Activated T-helper 2 cell treated with anti-CD3 and anti-CD28 coated beads, Interferon-gamma antibody, Interleukin-2, Interleukin-4, amounts not matched to agents 10 μg/mL and 5 μg/mL and 100 μg/mL, durations not matched to agents 14 hours and 24 hours and 36 hours (primary cell): Measurements from ENCODE around the gene PHRF1. TPM values are rescaled to one million over a fixed set of nuclear protein-coding genes. Genes with fewer than 3 reads are reported as not detected.

Experiments used
- DNase-seq: peaks from one replicate; pipeline ENCODE4 v3.0.0; 2021; ENCODE audit warnings: low spot score
- H3K27ac Mint-ChIP-seq: one replicate; pipeline ENCODE4 v1.8.0; 2021; ENCODE audit warnings: mixed read lengths
- H3K27me3 Mint-ChIP-seq: one replicate; pipeline ENCODE4 v1.8.0; 2021; ENCODE audit warnings: low read depth, mixed read lengths
- H3K36me3 Mint-ChIP-seq: one replicate; pipeline ENCODE4 v1.8.0; 2021; ENCODE audit warnings: low read depth, mixed read lengths
- H3K4me1 Mint-ChIP-seq: one replicate; pipeline ENCODE4 v1.8.0; 2021; ENCODE audit warnings: low read depth, mixed read lengths
- H3K4me3 Mint-ChIP-seq: one replicate; pipeline ENCODE4 v1.8.0; 2021; ENCODE audit warnings: low read depth, mild to moderate bottlenecking, moderate library complexity, mixed read lengths
- H3K9me3 Mint-ChIP-seq: one replicate; pipeline ENCODE4 v1.8.0; 2021; ENCODE audit warnings: mixed read lengths
- intact Hi-C: fragments of 100-400 bp; cut with micrococcal nuclease; formaldehyde crosslinking; loops from one replicate; pipeline ENCODE4 v1.15.1; 2023
- total RNA-seq: library from RNA; stranded (reverse); gene quantifications from 2 replicates; pipeline ENCODE4 v1.2.3, GENCODE V29; 2022

The PHRF1 gene
- total RNA-seq, 1 donor from 2014 or later, result 54.0 TPM

DNA sequence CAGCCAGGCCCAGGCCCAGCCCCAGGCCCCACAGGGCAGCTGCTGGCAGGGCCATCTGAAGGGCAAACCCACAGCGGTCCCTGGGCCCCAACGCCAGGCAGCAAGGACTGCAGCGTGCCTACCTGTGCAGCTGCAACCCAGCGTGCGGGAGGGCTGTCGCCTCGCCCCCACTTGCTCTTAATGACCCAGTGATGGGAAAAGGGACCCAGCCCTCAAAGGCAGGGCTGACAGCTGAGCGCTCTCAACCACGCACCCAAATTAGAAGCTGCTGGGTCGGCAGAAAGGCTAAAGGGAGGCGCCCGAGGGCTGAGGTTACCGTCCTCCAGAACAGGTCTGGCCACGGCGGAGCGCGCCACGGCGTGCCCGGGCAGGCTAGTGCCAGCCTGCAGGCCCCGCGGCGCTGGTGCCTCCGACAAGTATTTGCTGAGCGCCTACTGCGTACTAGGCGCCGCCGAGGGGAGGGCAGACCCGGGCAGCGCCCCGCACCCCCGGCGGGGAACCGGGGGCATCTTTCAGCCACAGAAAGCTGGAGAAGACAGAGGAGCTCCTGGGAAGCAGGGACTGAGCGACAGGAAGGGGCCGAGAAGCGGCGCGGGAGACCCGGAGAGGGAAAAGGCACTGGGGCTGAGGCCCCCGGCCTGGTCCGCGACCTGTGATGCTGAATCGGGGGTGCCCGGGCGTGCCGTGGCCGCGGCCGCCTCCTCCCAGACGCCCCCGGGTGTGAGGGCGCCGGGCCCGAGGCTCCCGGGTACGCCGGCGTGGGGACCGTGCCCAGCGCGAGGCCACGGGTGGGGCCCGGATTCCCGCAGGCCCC is 41.7 kb upstream of the PHRF1 start:
- Mint-ChIP-seq H3K36me3 (peaks cover 8% of the 10 kb centered on the region), H3K4me3 (peak overlapping the region; percentile 72), H3K27ac (no peak overlapping the region), H3K4me1 (peaks cover 2% of the 10 kb centered on the region), H3K27me3 (no peaks in the 10 kb centered on the region), H3K9me3 (no peaks in the 10 kb centered on the region)
- intact Hi-C loops, result loop anchor here (1.0 to 5.0 kb wide), 4 partner anchors 16 to 188 kb away; partner anchors contain the start of genes LMNTD2 and RASSF7
- no peak for DNase-seq

DNA sequence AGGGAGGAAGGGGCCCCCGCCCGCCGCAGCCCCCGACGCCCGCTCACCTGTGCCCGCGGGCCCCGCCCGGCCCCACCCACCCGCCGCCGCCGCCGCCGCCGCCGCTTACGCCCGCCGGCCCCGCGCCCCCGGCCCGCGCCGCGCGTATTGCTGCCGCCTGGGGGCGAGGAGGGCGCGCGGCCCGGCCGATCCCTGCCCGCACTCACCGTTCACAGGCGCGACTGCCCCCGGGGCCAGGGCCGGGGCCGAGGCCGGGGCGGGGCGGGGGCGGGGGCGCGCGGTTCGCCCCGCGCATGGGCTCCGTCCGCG is 41.1 kb upstream of the PHRF1 start:
- H3K4me3 Mint-ChIP-seq, result no peak overlapping the region

DNA sequence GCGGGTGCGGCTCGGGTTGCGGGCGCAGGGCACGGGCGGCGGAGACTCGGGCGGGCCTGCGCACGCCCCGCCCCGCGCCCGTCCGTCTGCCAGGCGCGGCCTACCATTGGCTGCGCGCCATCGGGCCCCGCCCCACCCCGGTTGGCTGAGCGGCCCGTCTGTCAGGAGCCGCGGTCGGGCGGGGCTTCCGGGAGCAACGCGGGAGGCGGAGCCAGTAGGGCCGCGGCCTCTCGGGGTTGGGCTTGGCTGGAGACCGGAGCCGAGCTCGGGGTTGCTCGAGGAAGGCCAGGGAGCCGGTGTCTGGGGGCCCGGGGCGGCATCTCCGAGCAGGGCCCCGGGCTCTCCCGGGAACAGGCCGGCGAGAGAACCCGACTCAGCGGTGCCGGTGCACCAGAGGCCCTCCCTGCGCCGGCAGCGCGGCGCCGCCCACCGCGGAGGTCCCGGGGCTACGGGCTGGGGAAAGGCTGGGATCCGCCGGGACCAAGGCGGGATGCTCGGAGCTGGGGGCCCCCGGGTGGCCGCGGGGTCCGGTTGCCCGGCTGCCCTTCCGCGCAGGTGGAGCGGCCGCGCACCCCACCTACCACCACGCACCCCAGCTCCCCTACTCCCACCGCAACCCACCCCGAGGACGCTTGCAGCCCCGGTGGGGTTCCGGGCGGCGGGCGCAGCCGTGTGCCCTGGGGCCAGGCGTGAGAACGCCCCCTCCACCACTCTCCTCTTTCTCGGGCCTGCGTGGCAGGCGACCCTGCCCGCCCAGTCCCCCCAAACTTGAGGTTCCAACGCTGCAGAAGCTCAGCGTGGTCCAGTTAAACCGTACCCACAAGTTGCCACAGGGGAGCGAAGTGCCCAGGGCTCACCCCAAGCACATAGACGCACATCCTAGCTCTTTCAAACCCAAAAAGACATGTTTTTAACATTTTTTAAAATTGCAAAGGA is 40.5 kb upstream of the PHRF1 start, which contains the start of gene HRAS:
HRAS (minus strand) TSS at position 58 of the 936 bp plus-strand sequence.
- peak; percentile 94 for DNase-seq
- H3K36me3 Mint-ChIP-seq, result peaks cover 8% of the 10 kb centered on the region
- H3K4me1 Mint-ChIP-seq, result peaks cover 2% of the 10 kb centered on the region
- peak within 1 kb of the TSS; percentile 82 for H3K27ac Mint-ChIP-seq
- intact Hi-C loops, result loop anchor here (1.0 to 5.0 kb wide), 5 partner anchors 17 to 187 kb away; partner anchors contain the start of genes LMNTD2 and RASSF7
- H3K9me3 Mint-ChIP-seq, result no peaks in the 10 kb centered on the region
- no peaks in the 10 kb centered on the region for H3K27me3 Mint-ChIP-seq
- peak within 1 kb of the TSS; percentile 89 for H3K4me3 Mint-ChIP-seq

More for the DNA sequence above, 41.1 kb upstream of the PHRF1 start:
- H3K9me3 Mint-ChIP-seq, result no peaks in the 10 kb centered on the region
- intact Hi-C loops, result loop anchor here (1.0 to 5.0 kb wide), 4 partner anchors 16 to 187 kb away; partner anchors contain the start of genes LMNTD2 and RASSF7
- peaks cover 2% of the 10 kb centered on the region for H3K4me1 Mint-ChIP-seq
- H3K36me3 Mint-ChIP-seq, result peaks cover 8% of the 10 kb centered on the region
- H3K27ac Mint-ChIP-seq, result no peak overlapping the region
- no peak for DNase-seq
- H3K27me3 Mint-ChIP-seq, result no peaks in the 10 kb centered on the region

DNA sequence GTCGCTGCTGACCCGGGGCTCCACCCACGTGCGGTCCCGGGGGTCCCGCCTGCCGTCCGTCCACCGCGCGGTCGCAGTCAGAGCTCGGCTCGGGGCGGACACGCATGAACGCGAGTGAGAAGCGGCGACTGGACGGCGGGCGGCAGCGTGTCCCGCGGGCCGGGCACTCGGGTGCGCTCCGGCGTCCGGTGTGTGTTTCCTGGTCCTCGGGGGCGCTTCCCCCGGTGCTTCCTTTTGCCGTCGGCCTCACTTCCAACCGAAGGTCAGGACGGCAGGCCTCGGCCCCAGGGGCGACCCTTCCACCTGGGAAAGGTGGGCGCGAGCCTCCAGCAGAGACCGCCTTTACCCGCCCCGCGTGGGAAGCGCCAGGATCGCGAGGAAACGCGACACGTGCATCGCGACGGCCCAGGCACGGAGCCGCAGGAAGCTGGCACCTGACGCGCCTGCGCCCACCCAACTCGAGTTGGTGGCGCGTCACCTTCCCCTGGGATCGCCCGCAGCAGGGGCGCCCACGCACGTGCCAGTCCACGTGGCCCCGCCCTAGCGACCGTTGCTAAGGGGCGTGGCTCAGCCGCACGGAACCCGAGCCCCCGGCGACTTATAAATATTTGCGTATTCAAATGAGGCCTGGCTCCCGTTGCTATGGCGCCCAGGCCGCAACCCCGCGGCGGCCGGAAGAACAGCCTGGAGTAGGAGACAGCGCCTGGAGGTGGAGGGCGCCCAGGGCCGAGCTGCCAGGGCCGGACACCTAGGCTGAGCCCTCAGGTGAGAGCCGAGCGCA is 39.2 kb upstream of the PHRF1 start, which contains the start of gene LRRC56:
LRRC56 (plus strand) TSS at position 687 of the 781 bp plus-strand sequence. CDS start 3,158 bp downstream, outside the sequence.
- Mint-ChIP-seq H3K36me3 (peaks cover 4% of the 10 kb centered on the region), H3K4me1 (peaks cover 2% of the 10 kb centered on the region), H3K4me3 (peak within 1 kb of the TSS; percentile 89), H3K9me3 (no peaks in the 10 kb centered on the region), H3K27me3 (no peaks in the 10 kb centered on the region), H3K27ac (peak within 1 kb of the TSS; percentile 82)
- intact Hi-C loops, result loop anchor here (2.0 to 5.0 kb wide), 2 partner anchors 18 to 185 kb away; no protein-coding TSS in a partner anchor
- DNase-seq, result peak; percentile 82

DNA sequence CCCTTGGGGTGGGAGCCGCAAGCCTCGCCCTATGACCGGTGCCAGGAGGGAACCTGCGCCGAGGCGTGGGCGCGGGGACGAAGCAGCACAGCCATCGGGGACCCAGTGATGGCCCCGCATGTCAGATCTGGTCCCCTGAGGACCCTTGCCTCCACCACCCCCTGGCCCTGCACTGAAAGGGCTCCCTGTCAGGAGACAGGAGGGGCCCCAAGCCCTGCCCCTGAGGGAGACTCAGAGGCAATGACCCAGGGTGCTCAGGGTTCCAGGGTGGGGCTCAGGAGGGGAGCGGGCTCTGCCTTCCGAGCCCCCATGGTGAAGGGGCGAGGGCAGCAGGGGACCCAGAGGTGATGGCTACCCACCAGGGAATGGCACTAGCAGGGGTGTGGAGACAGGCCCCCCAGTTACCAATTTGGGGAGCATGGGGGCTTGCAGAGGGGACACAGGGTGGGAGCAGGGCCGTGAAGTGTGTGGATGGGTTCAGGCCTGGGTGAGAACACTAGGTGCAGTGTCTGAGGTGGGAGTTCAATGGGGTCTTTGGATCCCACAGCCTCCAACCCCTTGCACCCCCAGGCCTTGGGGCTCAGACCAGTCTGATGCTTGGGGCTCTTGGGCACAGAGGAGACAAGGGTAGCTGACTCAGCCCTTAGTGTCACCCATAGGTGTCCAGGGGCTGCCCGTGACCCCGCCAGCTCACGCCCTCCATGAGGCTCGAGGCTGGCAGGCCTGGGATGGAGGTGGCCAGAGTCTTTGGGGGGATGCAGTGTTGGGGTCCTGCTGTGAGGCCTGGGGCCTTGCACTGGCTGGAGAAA is 38.4 kb upstream of the PHRF1 start:
- Mint-ChIP-seq H3K36me3 (no peaks in the 10 kb centered on the region), H3K27ac (no peak overlapping the region), H3K9me3 (no peaks in the 10 kb centered on the region), H3K4me3 (peak overlapping the region; percentile 17), H3K27me3 (no peaks in the 10 kb centered on the region), H3K4me1 (peaks cover 2% of the 10 kb centered on the region)
- no peak for DNase-seq
- intact Hi-C loops, result loop anchor here (2.0 to 5.0 kb wide), 2 partner anchors 17 to 184 kb away; no protein-coding TSS in a partner anchor

DNA sequence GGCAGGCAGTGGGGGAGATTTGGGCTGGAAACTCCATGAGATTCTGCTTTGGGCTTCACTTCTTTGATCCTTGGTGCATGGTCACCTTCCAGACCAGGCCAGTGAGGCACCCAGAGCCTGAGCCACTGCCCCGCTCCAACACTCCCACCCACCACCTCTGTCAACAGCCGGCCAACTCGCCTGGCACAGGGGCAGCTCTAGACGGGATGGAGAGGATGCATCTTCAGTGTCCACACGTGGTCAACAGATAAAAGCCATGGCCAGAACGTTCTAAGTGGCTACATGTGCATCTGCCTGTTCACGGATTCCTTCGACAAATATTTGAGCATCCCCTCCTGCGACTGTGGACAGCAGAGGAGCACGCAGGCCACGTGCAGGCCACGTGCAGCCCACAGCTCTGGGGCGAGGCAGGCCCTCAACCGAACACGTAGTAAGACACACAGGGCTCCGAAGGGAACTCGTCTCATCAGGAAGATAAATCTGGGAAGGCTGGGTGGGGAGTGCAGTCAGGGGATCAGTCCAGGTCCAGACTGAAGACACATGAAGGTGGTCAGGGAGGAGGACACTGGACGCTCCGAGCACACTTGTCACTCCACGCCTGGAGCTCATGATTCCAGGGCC is 37.7 kb upstream of the PHRF1 start:
- Mint-ChIP-seq H3K4me3 (no peak overlapping the region), H3K27ac (no peak overlapping the region), H3K4me1 (peaks cover 2% of the 10 kb centered on the region)

DNA sequence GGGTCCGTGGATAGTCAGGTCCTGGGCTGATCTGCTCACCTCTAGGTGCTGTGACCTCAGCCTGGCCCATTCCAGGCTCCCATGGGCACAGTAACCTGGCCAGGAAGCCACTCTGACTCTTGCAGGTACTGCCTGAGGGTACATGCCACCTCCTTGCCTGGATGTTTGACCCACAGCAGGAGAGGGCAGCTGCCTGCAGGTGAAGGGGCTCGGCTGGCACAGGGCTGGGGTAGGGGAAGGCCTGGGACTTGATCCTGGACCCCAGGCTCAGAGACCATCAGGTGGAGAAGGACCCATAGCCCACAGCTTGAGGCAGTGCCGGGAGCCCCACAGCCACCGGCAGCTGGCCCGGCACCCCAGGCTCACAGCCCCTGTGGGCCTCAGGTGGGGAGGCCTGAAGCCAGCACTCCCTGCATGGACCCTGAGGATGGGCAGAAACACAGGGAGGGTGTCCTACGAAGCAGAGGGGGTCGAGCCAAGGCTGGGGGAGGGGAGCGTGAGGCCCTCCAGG is 36.2 kb upstream of the PHRF1 start:
- Mint-ChIP-seq H3K27ac (no peak overlapping the region), H3K9me3 (no peaks in the 10 kb centered on the region), H3K4me1 (peaks cover 2% of the 10 kb centered on the region), H3K36me3 (no peaks in the 10 kb centered on the region), H3K4me3 (no peak overlapping the region), H3K27me3 (no peaks in the 10 kb centered on the region)
- no peak for DNase-seq
- intact Hi-C loops, result loop anchor here (5.0 kb wide), 1 partner anchor 182 kb away; no protein-coding TSS in a partner anchor

More for the DNA sequence above, 37.7 kb upstream of the PHRF1 start:
- no peaks in the 10 kb centered on the region for H3K9me3 Mint-ChIP-seq
- H3K36me3 Mint-ChIP-seq, result no peaks in the 10 kb centered on the region
- no peak for DNase-seq
- intact Hi-C loops, result loop anchor here (5.0 kb wide), 1 partner anchor 184 kb away; no protein-coding TSS in a partner anchor
- H3K27me3 Mint-ChIP-seq, result no peaks in the 10 kb centered on the region

DNA sequence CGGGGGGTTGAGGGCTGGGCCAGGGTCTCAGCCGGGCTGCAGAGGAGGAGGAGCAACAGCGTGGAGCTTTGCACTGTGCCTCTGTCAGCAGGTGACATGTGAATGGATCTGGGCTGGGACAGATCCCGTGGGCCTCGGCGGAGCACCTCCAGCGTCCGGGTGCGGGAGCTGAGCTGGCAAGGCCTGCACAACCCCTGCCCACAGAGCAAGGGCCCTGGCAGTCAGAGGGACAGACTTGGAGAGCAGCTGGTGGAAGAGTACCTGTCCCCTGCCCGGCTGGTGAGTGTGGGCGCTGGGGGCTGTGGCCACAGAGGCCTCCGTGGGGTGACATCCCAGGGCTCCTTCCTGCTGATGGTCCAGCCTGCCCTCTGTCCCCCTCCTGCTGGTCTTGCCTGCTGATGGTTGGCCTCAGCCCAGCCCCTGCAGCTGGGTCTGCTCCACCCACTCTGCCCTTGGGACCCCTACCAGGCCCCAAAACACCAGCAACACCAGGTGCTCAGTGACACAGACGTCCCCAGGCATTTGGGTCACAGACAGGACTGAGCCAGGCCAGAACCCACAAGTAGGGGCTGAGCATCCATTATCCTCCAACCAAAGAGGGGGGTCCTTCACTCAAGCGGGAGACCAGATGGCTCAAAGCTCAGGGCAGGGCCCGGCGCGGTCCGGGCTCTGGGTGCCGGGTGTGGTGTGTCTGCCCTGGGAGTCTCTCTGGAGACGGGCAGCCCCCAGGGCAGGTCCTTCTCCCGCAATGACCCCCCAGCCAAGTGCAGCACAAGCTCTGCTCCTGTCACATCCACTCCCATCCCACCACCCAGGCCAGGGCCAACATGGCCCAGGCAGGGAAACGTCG is 35.5 kb upstream of the PHRF1 start:
- Mint-ChIP-seq H3K9me3 (no peaks in the 10 kb centered on the region), H3K4me3 (no peak overlapping the region), H3K36me3 (no peaks in the 10 kb centered on the region), H3K27me3 (no peaks in the 10 kb centered on the region), H3K27ac (no peak overlapping the region), H3K4me1 (peaks cover 2% of the 10 kb centered on the region)
- no peak for DNase-seq
- intact Hi-C loops, result no loop called here

DNA sequence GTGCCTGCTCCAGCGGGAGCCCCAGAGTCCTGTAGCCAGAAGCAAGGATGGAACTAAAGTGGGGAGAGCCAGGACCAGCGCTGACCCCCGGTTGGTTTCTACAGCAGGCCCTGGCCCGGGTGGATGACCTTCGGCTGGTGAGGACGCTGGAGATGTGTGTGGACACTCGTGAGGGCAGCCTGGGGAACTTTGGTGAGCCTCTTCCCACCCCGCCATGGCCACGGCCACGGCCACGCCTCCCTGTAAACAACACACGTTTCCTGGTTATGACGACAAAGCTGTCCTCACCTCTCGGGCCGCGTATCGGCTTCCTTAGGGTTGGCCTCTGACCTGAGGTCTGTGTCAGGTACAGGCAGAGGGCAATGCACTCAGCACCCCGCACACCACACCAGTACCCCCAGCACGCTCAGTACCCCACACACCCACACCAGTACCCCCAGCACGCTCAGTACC is 34.8 kb upstream of the PHRF1 start:
- Mint-ChIP-seq H3K27ac (no peak overlapping the region), H3K4me1 (peaks cover 2% of the 10 kb centered on the region), H3K9me3 (no peaks in the 10 kb centered on the region), H3K27me3 (no peaks in the 10 kb centered on the region), H3K36me3 (no peaks in the 10 kb centered on the region), H3K4me3 (no peak overlapping the region)
- DNase-seq, result no peak
- intact Hi-C loops, result no loop called here

DNA sequence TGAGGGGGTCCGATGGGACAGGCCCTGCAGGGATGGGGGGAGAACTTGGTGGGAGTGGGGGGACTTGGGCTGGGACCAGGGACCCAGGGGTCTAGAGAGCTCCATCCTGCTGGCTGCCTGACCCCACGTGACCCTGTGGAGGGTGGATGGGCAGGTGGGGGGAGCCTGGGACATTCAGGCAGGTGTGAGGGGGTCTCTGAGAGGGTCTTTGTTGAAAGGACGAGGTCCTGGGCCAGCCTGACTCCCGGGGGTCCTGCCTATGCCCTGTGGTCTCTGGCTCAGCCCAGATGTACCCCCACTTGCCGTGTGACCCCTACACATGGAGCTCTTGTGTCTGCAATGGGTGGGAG is 31.5 kb upstream of the PHRF1 start:
- no peaks in the 10 kb centered on the region for H3K27me3 Mint-ChIP-seq
- no peaks in the 10 kb centered on the region for H3K9me3 Mint-ChIP-seq
- no peaks in the 10 kb centered on the region for H3K36me3 Mint-ChIP-seq

More for the DNA sequence above, 31.5 kb upstream of the PHRF1 start:
- intact Hi-C loops, result no loop called here
- no peaks in the 10 kb centered on the region for H3K4me1 Mint-ChIP-seq
- no peak overlapping the region for H3K27ac Mint-ChIP-seq
- no peak overlapping the region for H3K4me3 Mint-ChIP-seq
- no peak for DNase-seq
